IMR-90 (cell line): ENCODE measurements around the gene MSI2. TPM values are rescaled to one million over a fixed set of nuclear protein-coding genes. Genes with fewer than 3 reads are reported as not detected.

Experiments used
- ATAC-seq: fragments of 200-7000 bp; cut with Tn5 transposase; 2 replicates; pipeline ENCODE4 v1.9.1; 2020; ENCODE audit warnings: low read depth, mild to moderate bottlenecking, moderate library complexity
- BruUV-seq: library from RNA; stranded (reverse); fragments of 400-500 nt; replicated peaks from 2 replicates; lab custom pipeline; 2021; lab: Mats Ljungman, UMichigan
- CTCF ChIA-PET: fragments of 300-600 bp; formaldehyde crosslinking; extraction: SDS; loops from one replicate; lab custom pipeline; 2021; ENCODE audit warnings: antibody characterized with exemption; lab: Yijun Ruan, JAX
- POLR2A ChIA-PET: fragments of 300-600 bp; sonication (Branson Sonifier 250); formaldehyde crosslinking; loops from one replicate; lab custom pipeline; 2022; ENCODE audit warnings: antibody characterized with exemption; ENCODE audit not compliant: unreplicated experiment; lab: Charles Lee
- DNase-seq: peaks from one replicate; pipeline ENCODE4 v3.0.0; 2013
- H2AFZ ChIP-seq: replicated peaks from 2 replicates; pipeline ENCODE3; 2013; ENCODE audit warnings: low read length, mild to moderate bottlenecking; ENCODE audit not compliant: poor library complexity
- H2AK5ac ChIP-seq: 2 replicates; pipeline ENCODE4 v1.6.1; 2013; ENCODE audit warnings: low read depth, low read length, inconsistent platforms
- H2AK9ac ChIP-seq: replicated peaks from 2 replicates; pipeline ENCODE3; 2013; ENCODE audit warnings: mild to moderate bottlenecking, low read depth, low read length, moderate library complexity; ENCODE audit not compliant: poor library complexity
- H2BK120ac ChIP-seq: 2 replicates; pipeline ENCODE4 v1.6.1; 2013; ENCODE audit warnings: low read depth, low read length, inconsistent platforms
- H2BK15ac ChIP-seq: 3 replicates; pipeline ENCODE4 v1.6.1; 2013; ENCODE audit warnings: low read depth, low read length, inconsistent platforms
- H2BK20ac ChIP-seq: 2 replicates; pipeline ENCODE4 v1.6.1; 2013; ENCODE audit warnings: low read depth, mild to moderate bottlenecking, inconsistent platforms, low read length, moderate library complexity
- H2BK5ac ChIP-seq: 2 replicates; pipeline ENCODE4 v1.6.1; 2013; ENCODE audit warnings: mild to moderate bottlenecking, low read depth, low read length, inconsistent platforms; ENCODE audit not compliant: poor library complexity, severe bottlenecking
- H3K14ac ChIP-seq: replicated peaks from 2 replicates; pipeline ENCODE4 v1.6.1; 2013; ENCODE audit warnings: low read depth, low read length, inconsistent platforms
- H3K18ac ChIP-seq: 2 replicates; pipeline ENCODE4 v1.6.1; 2013; ENCODE audit warnings: low read depth, low read length, control low read depth
- H3K23ac ChIP-seq: 2 replicates; pipeline ENCODE4 v1.6.1; 2013; ENCODE audit warnings: low read depth, low read length, inconsistent platforms
- H3K27ac ChIP-seq: 2 replicates; pipeline ENCODE4 v1.5.1; 2013; ENCODE audit warnings: mild to moderate bottlenecking, control low read depth, low read length; ENCODE audit not compliant: insufficient read depth
- H3K27me3 ChIP-seq: 2 replicates; pipeline ENCODE4 v1.6.1; 2013; ENCODE audit warnings: low read length; ENCODE audit not compliant: control insufficient read depth, insufficient read depth
- H3K36me3 ChIP-seq: 2 replicates; pipeline ENCODE4 v1.6.1; 2013; ENCODE audit warnings: low read length, mixed read lengths; ENCODE audit not compliant: control insufficient read depth, insufficient read depth
- H3K4ac ChIP-seq: 2 replicates; pipeline ENCODE4 v1.6.1; 2013; ENCODE audit warnings: low read depth, low read length, inconsistent platforms
- H3K4me1 ChIP-seq: 2 replicates; pipeline ENCODE4 v1.6.1; 2013; ENCODE audit warnings: low read length, mixed read lengths; ENCODE audit not compliant: control insufficient read depth, insufficient read depth
- H3K4me2 ChIP-seq: 2 replicates; pipeline ENCODE4 v1.6.1; 2013; ENCODE audit warnings: low read depth, mild to moderate bottlenecking, control low read depth, low read length, moderate library complexity
- H3K4me3 ChIP-seq: 2 replicates; pipeline ENCODE4 v1.5.1; 2013; ENCODE audit warnings: low read depth, mild to moderate bottlenecking, control low read depth, low read length, moderate library complexity; ENCODE audit not compliant: insufficient read depth
- H3K56ac ChIP-seq: 2 replicates; pipeline ENCODE4 v1.6.1; 2013; ENCODE audit warnings: low read length, inconsistent platforms; ENCODE audit not compliant: insufficient read depth; ENCODE audit errors: extremely low read depth
- H3K79me1 ChIP-seq, 2 experiments: 2 replicates each; pipeline ENCODE4 v1.6.1; 2013; ENCODE audit warnings: low read length in 2 of 2, inconsistent platforms in 1 of 2, low read depth in 1 of 2
- H3K9ac ChIP-seq: 2 replicates; pipeline ENCODE4 v1.6.1; 2013; ENCODE audit warnings: low read depth, low read length, control low read depth
- H3K9me1 ChIP-seq: 2 replicates; pipeline ENCODE4 v1.6.1; 2013; ENCODE audit warnings: low read length, inconsistent platforms; ENCODE audit not compliant: insufficient read depth
- H3K9me3 ChIP-seq: 2 replicates; pipeline ENCODE4 v1.6.1; 2013; ENCODE audit warnings: low read length; ENCODE audit not compliant: control insufficient read depth, insufficient read depth
- H4K20me1 ChIP-seq: 2 replicates; pipeline ENCODE4 v1.6.1; 2013; ENCODE audit warnings: low read length, inconsistent platforms; ENCODE audit not compliant: insufficient read depth
- H4K5ac ChIP-seq: 2 replicates; pipeline ENCODE4 v1.6.1; 2013; ENCODE audit warnings: mild to moderate bottlenecking, low read depth, low read length, control low read depth
- H4K8ac ChIP-seq, 2 experiments: 2 replicates each; pipeline ENCODE4 v1.6.1; 2013; ENCODE audit warnings: low read depth in 2 of 2, low read length in 2 of 2, control low read depth in 1 of 2, inconsistent platforms in 1 of 2
- H4K91ac ChIP-seq: 2 replicates; pipeline ENCODE4 v1.6.1; 2013; ENCODE audit warnings: low read depth, low read length, inconsistent platforms; ENCODE audit not compliant: insufficient read depth
- BHLHE40 ChIP-seq: fragments of 150-350 bp; IDR thresholded peaks from 2 replicates; pipeline ENCODE4 v1.6.1; 2016; ENCODE audit warnings: mild to moderate bottlenecking, low read depth, low read length
- CEBPB ChIP-seq: IDR thresholded peaks from 2 replicates; pipeline ENCODE4 v1.6.1; 2012; ENCODE audit warnings: low read depth, low read length, improper control_type of control experiment
- CHD1 ChIP-seq: IDR thresholded peaks from 2 replicates; pipeline ENCODE4 v1.6.1; 2012; ENCODE audit warnings: low read depth, low read length, improper control_type of control experiment
- FOS ChIP-seq: fragments of 150-350 bp; IDR thresholded peaks from 2 replicates; pipeline ENCODE4 v1.6.1; 2016; ENCODE audit warnings: low read depth, low read length
- MAFK ChIP-seq: IDR thresholded peaks from 2 replicates; pipeline ENCODE4 v1.6.1; 2012; ENCODE audit warnings: low read depth, low read length, improper control_type of control experiment
- MAZ ChIP-seq: IDR thresholded peaks from 2 replicates; pipeline ENCODE4 v1.6.1; 2012; ENCODE audit warnings: low read depth, mild to moderate bottlenecking, low read length, improper control_type of control experiment, moderate library complexity, borderline replicate concordance
- MXI1 ChIP-seq: IDR thresholded peaks from 2 replicates; pipeline ENCODE4 v1.6.1; 2012; ENCODE audit warnings: low read depth, mild to moderate bottlenecking, low read length, moderate library complexity, borderline replicate concordance
- NFE2L2 ChIP-seq: fragments of 150-350 bp; IDR thresholded peaks from 2 replicates; pipeline ENCODE4 v1.6.1; 2016; ENCODE audit warnings: low read depth, mild to moderate bottlenecking, low read length
- POLR2A ChIP-seq: IDR thresholded peaks from 2 replicates; pipeline ENCODE4 v1.6.1; 2012; ENCODE audit warnings: mild to moderate bottlenecking, low read depth, low read length
- RAD21 ChIP-seq: IDR thresholded peaks from 2 replicates; pipeline ENCODE4 v1.6.1; 2012; ENCODE audit warnings: low read length, improper control_type of control experiment
- RCOR1 ChIP-seq: IDR thresholded peaks from 2 replicates; pipeline ENCODE4 v1.6.1; 2012; ENCODE audit warnings: mild to moderate bottlenecking, low read length, improper control_type of control experiment; ENCODE audit not compliant: insufficient replicate concordance
- RFX5 ChIP-seq: IDR thresholded peaks from 2 replicates; pipeline ENCODE4 v1.8.0; 2012; ENCODE audit warnings: low read depth, mild to moderate bottlenecking, low read length, moderate library complexity
- SMC3 ChIP-seq: fragments of 150-350 bp; IDR thresholded peaks from 2 replicates; pipeline ENCODE4 v1.6.1; 2016; ENCODE audit warnings: low read depth, mild to moderate bottlenecking, antibody characterized with exemption, low read length, moderate library complexity
- WGBS, 2 experiments: methylation state at CpG; one replicate each; pipeline versions ENCODE4 v1.1.5 to v1.1.7; 2013; ENCODE audit warnings: missing lambda C conversion rate in 2 of 2; ENCODE audit not compliant: insufficient read length in 1 of 2; ENCODE audit errors: extremely low coverage in 2 of 2; 5-methylcytosine and 5-hydroxymethylcytosine counted together
- dilution Hi-C: fragments of 300-500 bp; cut with HindIII; formaldehyde crosslinking; loops from one replicate; pipeline ENCODE4 v1.14.3; 2018; ENCODE audit warnings: low sequenced_read_pairs; ENCODE audit not compliant: unreplicated experiment
- in situ Hi-C: fragments of 300-500 bp; cut with MboI; formaldehyde crosslinking; loops from 3 replicates; pipeline ENCODE4 v1.14.3; 2019; ENCODE audit warnings: low sequenced_read_pairs, inconsistent platforms, mixed read lengths
- intact Hi-C: fragments of 100-400 bp; cut with micrococcal nuclease; formaldehyde crosslinking; loops from 2 replicates; pipeline ENCODE4 v1.10.0; 2022
- polyA plus RNA-seq, 3 experiments: library from polyadenylated mRNA; depleted of rRNA; stranded (reverse); fragments of >200 nt; gene quantifications; 2 replicates each; pipeline ENCODE4 v1.2.3, GENCODE V29; 2012; ENCODE audit warnings: low replicate concordance in 1 of 3
- total RNA-seq: library from RNA; depleted of rRNA; stranded (reverse); fragments of >200 nt; gene quantifications from 2 replicates; pipeline ENCODE4 v1.2.3, GENCODE V29; 2012
- TF ChIP-seq, protein P1 (sequence below): conservative IDR thresholded peaks from 2 replicates; pipeline ENCODE4 v1.5.1; 2012; ENCODE audit warnings: mild to moderate bottlenecking, low read depth, low read length, improper control_type of control experiment
- TF ChIP-seq, protein P2 (sequence below): fragments of 150-350 bp; IDR thresholded peaks from 2 replicates; pipeline ENCODE4 v1.6.1; 2017; ENCODE audit warnings: mild to moderate bottlenecking, antibody characterized with exemption, low read length, low read depth
- TF ChIP-seq, protein P3 (sequence below): fragments of 150-350 bp; IDR thresholded peaks from 2 replicates; pipeline ENCODE4 v1.6.1; 2016; ENCODE audit warnings: low read depth, mild to moderate bottlenecking, low read length, moderate library complexity, borderline replicate concordance

MSI2 gene
- total and polyA plus RNA-seq, 2 of the 4 experiments (the other 2 are of a cell fraction): 13.0 to 16.0 TPM

DNA sequence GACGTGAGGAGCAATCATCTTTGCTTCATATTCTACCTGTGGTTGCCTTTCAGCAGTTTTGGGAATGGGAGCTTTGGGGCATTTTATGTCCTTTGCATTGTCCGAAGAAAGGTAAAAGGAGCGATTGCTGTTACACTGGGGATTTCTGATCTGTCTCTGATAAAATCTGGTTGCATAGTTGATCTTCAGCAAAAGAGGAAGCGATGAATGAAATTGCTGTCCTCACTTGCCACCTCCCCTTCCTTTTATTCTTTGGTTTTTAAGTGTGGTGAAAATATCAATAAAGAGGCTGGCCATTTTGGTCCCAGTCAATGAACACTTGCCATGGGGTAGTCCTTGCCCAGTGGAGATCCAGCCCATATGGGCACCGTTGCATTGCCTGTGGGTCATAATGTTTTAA lies 236.8 kb downstream of the MSI2 start:
- intact Hi-C loops: no loop called here
- H3K4me1 ChIP-seq: no peaks in the 10 kb centered on the region
- H3K4me2 ChIP-seq: no peak overlapping the region
- no peak overlapping the region for H2BK20ac ChIP-seq
- dilution Hi-C loops: no loop called here
- H2AFZ ChIP-seq: no peak overlapping the region
- CTCF ChIA-PET: no interaction called here
- H3K36me3 ChIP-seq: no peaks in the 10 kb centered on the region
- no peaks in the 10 kb centered on the region for H3K9me1 ChIP-seq
- H2AK9ac ChIP-seq: no peak overlapping the region
- POLR2A ChIA-PET: no interaction called here
- no peak overlapping the region for H4K91ac ChIP-seq
- WGBS, 2 experiments: 100% methylated on average over 1 of the region's 5 CpGs; no CpG with 5 or more reads in 1 of the 2 experiments
- no peak for DNase-seq
- BruUV-seq: no TSS peak
- H4K20me1 ChIP-seq: no peaks in the 10 kb centered on the region
- in situ Hi-C loops: no loop called here
- no peak overlapping the region for H2AK5ac ChIP-seq
- no peak overlapping the region for H3K23ac ChIP-seq
- no peak overlapping the region for H3K14ac ChIP-seq
- no peak overlapping the region for H2BK15ac ChIP-seq
- no peak overlapping the region for H3K27ac ChIP-seq
- no peak overlapping the region for H3K4me3 ChIP-seq
- no peak overlapping the region for H3K9ac ChIP-seq
- no peak overlapping the region for H4K8ac ChIP-seq
- H2BK5ac ChIP-seq: no peak overlapping the region
- H3K4ac ChIP-seq: no peak overlapping the region
- TF ChIP-seq RFX5 (no peak), POLR2A (no peak), NFE2L2 (no peak), RCOR1 (no peak), MXI1 (no peak), BHLHE40 (no peak), CEBPB (no peak), RAD21 (no peak), SMC3 (no peak), MAFK (no peak), FOS (no peak), CHD1 (no peak), MAZ (no peak)
- TF ChIP-seq, protein P1, sequence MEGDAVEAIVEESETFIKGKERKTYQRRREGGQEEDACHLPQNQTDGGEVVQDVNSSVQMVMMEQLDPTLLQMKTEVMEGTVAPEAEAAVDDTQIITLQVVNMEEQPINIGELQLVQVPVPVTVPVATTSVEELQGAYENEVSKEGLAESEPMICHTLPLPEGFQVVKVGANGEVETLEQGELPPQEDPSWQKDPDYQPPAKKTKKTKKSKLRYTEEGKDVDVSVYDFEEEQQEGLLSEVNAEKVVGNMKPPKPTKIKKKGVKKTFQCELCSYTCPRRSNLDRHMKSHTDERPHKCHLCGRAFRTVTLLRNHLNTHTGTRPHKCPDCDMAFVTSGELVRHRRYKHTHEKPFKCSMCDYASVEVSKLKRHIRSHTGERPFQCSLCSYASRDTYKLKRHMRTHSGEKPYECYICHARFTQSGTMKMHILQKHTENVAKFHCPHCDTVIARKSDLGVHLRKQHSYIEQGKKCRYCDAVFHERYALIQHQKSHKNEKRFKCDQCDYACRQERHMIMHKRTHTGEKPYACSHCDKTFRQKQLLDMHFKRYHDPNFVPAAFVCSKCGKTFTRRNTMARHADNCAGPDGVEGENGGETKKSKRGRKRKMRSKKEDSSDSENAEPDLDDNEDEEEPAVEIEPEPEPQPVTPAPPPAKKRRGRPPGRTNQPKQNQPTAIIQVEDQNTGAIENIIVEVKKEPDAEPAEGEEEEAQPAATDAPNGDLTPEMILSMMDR: no peak
- TF ChIP-seq, protein P2, sequence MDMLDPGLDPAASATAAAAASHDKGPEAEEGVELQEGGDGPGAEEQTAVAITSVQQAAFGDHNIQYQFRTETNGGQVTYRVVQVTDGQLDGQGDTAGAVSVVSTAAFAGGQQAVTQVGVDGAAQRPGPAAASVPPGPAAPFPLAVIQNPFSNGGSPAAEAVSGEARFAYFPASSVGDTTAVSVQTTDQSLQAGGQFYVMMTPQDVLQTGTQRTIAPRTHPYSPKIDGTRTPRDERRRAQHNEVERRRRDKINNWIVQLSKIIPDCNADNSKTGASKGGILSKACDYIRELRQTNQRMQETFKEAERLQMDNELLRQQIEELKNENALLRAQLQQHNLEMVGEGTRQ: no peak
- TF ChIP-seq, protein P3, sequence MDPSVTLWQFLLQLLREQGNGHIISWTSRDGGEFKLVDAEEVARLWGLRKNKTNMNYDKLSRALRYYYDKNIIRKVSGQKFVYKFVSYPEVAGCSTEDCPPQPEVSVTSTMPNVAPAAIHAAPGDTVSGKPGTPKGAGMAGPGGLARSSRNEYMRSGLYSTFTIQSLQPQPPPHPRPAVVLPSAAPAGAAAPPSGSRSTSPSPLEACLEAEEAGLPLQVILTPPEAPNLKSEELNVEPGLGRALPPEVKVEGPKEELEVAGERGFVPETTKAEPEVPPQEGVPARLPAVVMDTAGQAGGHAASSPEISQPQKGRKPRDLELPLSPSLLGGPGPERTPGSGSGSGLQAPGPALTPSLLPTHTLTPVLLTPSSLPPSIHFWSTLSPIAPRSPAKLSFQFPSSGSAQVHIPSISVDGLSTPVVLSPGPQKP: no peak
- no peak overlapping the region for H4K5ac ChIP-seq
- no peaks in the 10 kb centered on the region; the same call in 1 of the 2 replicates for H3K27me3 ChIP-seq
- no peaks in the 10 kb centered on the region for H3K9me3 ChIP-seq
- H3K79me1 ChIP-seq: no peaks in the 10 kb centered on the region
- H3K18ac ChIP-seq: no peak overlapping the region
- ATAC-seq: no peak
- H3K56ac ChIP-seq: no peak overlapping the region
- no peak overlapping the region for H2BK120ac ChIP-seq
